Neural cell (in vitro differentiated cells): Measurements from ENCODE around the gene TYW5. TPM values are rescaled to one million over a fixed set of nuclear protein-coding genes. Genes with fewer than 3 reads are reported as not detected.

Experiments
- H2AFZ ChIP-seq: fragments of 200-600, 300-800 bp; sonication (generic), shearing (Covaris generic); 2 replicates; pipeline ENCODE4 v1.6.0; 2014; ENCODE audit warnings: low read depth, mild to moderate bottlenecking, antibody characterized with exemption, low read length, moderate library complexity
- H3F3A ChIP-seq: fragments of 200-600 bp; shearing (Covaris generic); 2 replicates; pipeline ENCODE4 v1.6.1; 2016; ENCODE audit warnings: mild to moderate bottlenecking, moderate library complexity, mixed read lengths, antibody characterized with exemption, low read length; ENCODE audit not compliant: insufficient read depth, poor library complexity, severe bottlenecking
- H3K27ac ChIP-seq: fragments of 200-600, 300-800 bp; sonication (generic), shearing (Covaris generic); 2 replicates; pipeline ENCODE4 v1.5.1; 2014; ENCODE audit warnings: mild to moderate bottlenecking, low read length, moderate library complexity
- H3K27me3 ChIP-seq: fragments of 300-800, 200-600 bp; sonication (generic), shearing (Covaris generic); 2 replicates; pipeline ENCODE4 v1.6.0; 2014; ENCODE audit warnings: mild to moderate bottlenecking, low read depth, low read length, moderate library complexity; ENCODE audit not compliant: insufficient read depth
- H3K36me3 ChIP-seq: fragments of 300-800, 200-600 bp; sonication (generic), shearing (Covaris generic); 2 replicates; pipeline ENCODE4 v1.5.1; 2014; ENCODE audit warnings: mild to moderate bottlenecking, antibody characterized with exemption, low read length, moderate library complexity; ENCODE audit not compliant: insufficient read depth
- H3K4me2 ChIP-seq: fragments of 300-800, 200-600 bp; sonication (generic), shearing (Covaris generic); 2 replicates; pipeline ENCODE4 v1.6.0; 2014; ENCODE audit warnings: mild to moderate bottlenecking, low read length
- H3K4me3 ChIP-seq: fragments of 300-800, 200-600 bp; sonication (generic), shearing (Covaris generic); 2 replicates; pipeline ENCODE4 v1.5.1; 2014; ENCODE audit warnings: mild to moderate bottlenecking, low read length, moderate library complexity
- H3K79me2 ChIP-seq: fragments of 200-600 bp; shearing (Covaris generic); replicated peaks from 2 replicates; pipeline ENCODE4 v1.6.0; 2014; ENCODE audit warnings: mild to moderate bottlenecking, low read length, moderate library complexity; ENCODE audit not compliant: insufficient read depth
- H3K9ac ChIP-seq: fragments of 300-800, 200-600 bp; sonication (generic), shearing (Covaris generic); 2 replicates; pipeline ENCODE4 v1.6.1; 2016; ENCODE audit warnings: mild to moderate bottlenecking, low read length, mixed read lengths
- H3K9me2 ChIP-seq: fragments of 200-600 bp; shearing (Covaris generic); 2 replicates; pipeline ENCODE4 v1.6.1; 2016; ENCODE audit warnings: mild to moderate bottlenecking, low read length, mixed read lengths; ENCODE audit not compliant: insufficient read depth
- H3K9me3 ChIP-seq: fragments of 200-600, 300-800 bp; sonication (generic), shearing (Covaris generic); 2 replicates; pipeline ENCODE4 v1.6.1; 2016; ENCODE audit warnings: mild to moderate bottlenecking, mixed run types, low read length, moderate library complexity, mixed read lengths
- H4K20me1 ChIP-seq: fragments of 200-600 bp; shearing (Covaris generic); 2 replicates; pipeline ENCODE4 v1.6.1; 2016; ENCODE audit warnings: mild to moderate bottlenecking, mixed run types; ENCODE audit not compliant: insufficient read depth
- EP300 ChIP-seq: fragments of 450-650 bp; conservative IDR thresholded peaks from 2 replicates; pipeline ENCODE4 v1.6.1; 2014; ENCODE audit warnings: antibody characterized with exemption, mild to moderate bottlenecking, moderate library complexity; ENCODE audit not compliant: poor library complexity, severe bottlenecking
- EZH2 ChIP-seq: fragments of 200-600, 300-800 bp; shearing (Covaris generic), sonication (generic); IDR thresholded peaks from 2 replicates; pipeline ENCODE4 v1.6.1; 2014; ENCODE audit warnings: antibody characterized with exemption, low read length, borderline replicate concordance, mild to moderate bottlenecking; ENCODE audit not compliant: insufficient read depth, poor library complexity, severe bottlenecking
- MXI1 ChIP-seq: fragments of 450-650 bp; conservative IDR thresholded peaks from 2 replicates; pipeline ENCODE4 v1.6.1; 2014; ENCODE audit warnings: antibody characterized with exemption, mild to moderate bottlenecking; ENCODE audit not compliant: poor library complexity, severe bottlenecking
- POLR2AphosphoS5 ChIP-seq: IDR thresholded peaks from 2 replicates; pipeline ENCODE4 v1.6.1; 2012
- RAD21 ChIP-seq: fragments of 450-650 bp; conservative IDR thresholded peaks from 2 replicates; pipeline ENCODE4 v1.6.1; 2014; ENCODE audit warnings: antibody characterized with exemption, mild to moderate bottlenecking, moderate library complexity
- SMC3 ChIP-seq: fragments of 450-650 bp; conservative IDR thresholded peaks from 2 replicates; pipeline ENCODE4 v1.6.1; 2014; ENCODE audit warnings: antibody characterized with exemption, mild to moderate bottlenecking, moderate library complexity; ENCODE audit not compliant: poor library complexity
- TAF1 ChIP-seq: IDR thresholded peaks from 2 replicates; pipeline ENCODE4 v1.6.1; 2012; ENCODE audit warnings: low read depth
- polyA plus RNA-seq: library from polyadenylated mRNA; depleted of rRNA; stranded (reverse); fragments of >200 nt; gene quantifications from 2 replicates; pipeline ENCODE4 v1.2.3, GENCODE V29; 2014
- TF ChIP-seq, protein P1 (sequence below): fragments of 450-650 bp; IDR thresholded peaks from 2 replicates; pipeline ENCODE4 v1.5.1; 2014; ENCODE audit warnings: antibody characterized with exemption, mild to moderate bottlenecking, moderate library complexity; ENCODE audit not compliant: poor library complexity, severe bottlenecking
- TF ChIP-seq, protein P2 (sequence below): IDR thresholded peaks from 2 replicates; pipeline ENCODE4 v1.6.1; 2012; ENCODE audit warnings: borderline replicate concordance

Gene TYW5
- polyA plus RNA-seq, 1 donor from 2014 or later: 15.2 TPM

DNA sequence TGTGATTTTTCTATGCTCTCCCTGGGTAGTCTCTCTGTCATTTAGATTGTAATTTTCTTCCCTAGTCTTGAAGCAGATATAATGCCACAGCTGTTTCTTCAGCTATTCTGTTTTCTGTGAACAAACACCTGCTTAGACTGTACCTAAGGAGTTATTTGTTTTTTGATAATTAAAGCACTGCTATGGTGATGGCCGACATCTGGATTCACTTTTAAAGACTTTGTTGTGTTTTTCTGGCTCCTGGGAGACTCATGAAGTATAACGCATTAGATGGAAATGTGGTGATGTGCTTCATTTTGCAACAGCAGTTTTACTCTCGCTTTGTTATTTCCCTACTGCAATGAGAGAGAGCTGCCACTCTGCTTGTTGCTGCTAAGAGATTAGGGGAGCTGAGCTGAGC is 59.9 kb downstream of the TYW5 start:
- Histone ChIP-seq H3K79me2 (no peaks in the 10 kb centered on the region), H3K36me3 (no peaks in the 10 kb centered on the region), H4K20me1 (no peaks in the 10 kb centered on the region), H3K4me2 (no peak overlapping the region), H3K9me2 (no peaks in the 10 kb centered on the region), H2AFZ (no peak overlapping the region), H3K27me3 (no peaks in the 10 kb centered on the region), H3K9me3 (no peaks in the 10 kb centered on the region), H3F3A (no peaks in the 10 kb centered on the region), H3K9ac (no peak overlapping the region), H3K4me3 (no peak overlapping the region), H3K27ac (no peak overlapping the region)
- no peak for TF ChIP-seq MXI1
- no peak for TF ChIP-seq EP300
- TF ChIP-seq, protein P1, sequence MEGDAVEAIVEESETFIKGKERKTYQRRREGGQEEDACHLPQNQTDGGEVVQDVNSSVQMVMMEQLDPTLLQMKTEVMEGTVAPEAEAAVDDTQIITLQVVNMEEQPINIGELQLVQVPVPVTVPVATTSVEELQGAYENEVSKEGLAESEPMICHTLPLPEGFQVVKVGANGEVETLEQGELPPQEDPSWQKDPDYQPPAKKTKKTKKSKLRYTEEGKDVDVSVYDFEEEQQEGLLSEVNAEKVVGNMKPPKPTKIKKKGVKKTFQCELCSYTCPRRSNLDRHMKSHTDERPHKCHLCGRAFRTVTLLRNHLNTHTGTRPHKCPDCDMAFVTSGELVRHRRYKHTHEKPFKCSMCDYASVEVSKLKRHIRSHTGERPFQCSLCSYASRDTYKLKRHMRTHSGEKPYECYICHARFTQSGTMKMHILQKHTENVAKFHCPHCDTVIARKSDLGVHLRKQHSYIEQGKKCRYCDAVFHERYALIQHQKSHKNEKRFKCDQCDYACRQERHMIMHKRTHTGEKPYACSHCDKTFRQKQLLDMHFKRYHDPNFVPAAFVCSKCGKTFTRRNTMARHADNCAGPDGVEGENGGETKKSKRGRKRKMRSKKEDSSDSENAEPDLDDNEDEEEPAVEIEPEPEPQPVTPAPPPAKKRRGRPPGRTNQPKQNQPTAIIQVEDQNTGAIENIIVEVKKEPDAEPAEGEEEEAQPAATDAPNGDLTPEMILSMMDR: no peak
- no peak for TF ChIP-seq TAF1
- TF ChIP-seq SMC3: no peak
- TF ChIP-seq, protein P2, sequence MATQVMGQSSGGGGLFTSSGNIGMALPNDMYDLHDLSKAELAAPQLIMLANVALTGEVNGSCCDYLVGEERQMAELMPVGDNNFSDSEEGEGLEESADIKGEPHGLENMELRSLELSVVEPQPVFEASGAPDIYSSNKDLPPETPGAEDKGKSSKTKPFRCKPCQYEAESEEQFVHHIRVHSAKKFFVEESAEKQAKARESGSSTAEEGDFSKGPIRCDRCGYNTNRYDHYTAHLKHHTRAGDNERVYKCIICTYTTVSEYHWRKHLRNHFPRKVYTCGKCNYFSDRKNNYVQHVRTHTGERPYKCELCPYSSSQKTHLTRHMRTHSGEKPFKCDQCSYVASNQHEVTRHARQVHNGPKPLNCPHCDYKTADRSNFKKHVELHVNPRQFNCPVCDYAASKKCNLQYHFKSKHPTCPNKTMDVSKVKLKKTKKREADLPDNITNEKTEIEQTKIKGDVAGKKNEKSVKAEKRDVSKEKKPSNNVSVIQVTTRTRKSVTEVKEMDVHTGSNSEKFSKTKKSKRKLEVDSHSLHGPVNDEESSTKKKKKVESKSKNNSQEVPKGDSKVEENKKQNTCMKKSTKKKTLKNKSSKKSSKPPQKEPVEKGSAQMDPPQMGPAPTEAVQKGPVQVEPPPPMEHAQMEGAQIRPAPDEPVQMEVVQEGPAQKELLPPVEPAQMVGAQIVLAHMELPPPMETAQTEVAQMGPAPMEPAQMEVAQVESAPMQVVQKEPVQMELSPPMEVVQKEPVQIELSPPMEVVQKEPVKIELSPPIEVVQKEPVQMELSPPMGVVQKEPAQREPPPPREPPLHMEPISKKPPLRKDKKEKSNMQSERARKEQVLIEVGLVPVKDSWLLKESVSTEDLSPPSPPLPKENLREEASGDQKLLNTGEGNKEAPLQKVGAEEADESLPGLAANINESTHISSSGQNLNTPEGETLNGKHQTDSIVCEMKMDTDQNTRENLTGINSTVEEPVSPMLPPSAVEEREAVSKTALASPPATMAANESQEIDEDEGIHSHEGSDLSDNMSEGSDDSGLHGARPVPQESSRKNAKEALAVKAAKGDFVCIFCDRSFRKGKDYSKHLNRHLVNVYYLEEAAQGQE: no peak
- TF ChIP-seq RAD21: no peak
- TF ChIP-seq EZH2: no peak
- TF ChIP-seq POLR2AphosphoS5: no peak

DNA sequence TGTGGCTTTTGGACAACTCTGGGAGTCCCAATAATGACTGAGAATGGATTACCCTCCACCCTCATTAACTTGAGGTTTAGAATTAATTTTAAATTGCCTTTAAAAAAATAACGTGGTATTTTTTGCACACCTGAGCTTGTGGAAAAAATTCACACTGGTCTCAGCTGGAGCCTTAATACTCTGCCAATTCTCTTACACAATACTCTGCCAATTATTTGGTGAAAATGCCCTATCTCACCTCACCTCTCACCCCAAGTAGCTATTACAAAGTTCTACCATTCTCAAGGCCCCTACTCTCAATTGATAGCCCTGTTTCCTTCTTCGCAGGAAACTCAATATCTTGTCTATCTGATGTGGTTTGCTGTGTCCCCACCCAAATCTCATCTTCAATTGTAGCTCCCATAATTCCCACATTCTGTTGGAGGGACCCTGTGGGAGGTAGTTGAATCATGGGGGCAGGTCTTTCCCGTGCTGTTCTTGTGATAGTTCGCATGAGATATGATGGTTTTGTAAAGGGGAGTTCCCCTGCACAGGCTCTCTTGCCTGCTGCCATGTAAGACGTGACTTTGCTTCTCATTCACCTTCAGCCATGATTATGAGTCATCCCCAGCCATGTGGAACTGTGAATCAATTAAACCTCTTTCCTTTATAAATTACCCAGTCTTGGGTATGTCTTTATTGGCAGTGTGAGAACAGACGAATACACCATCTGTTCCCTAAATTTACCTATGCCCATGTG is 71.6 kb downstream of the TYW5 start:
- Histone ChIP-seq H3F3A (no peaks in the 10 kb centered on the region), H3K9me2 (no peaks in the 10 kb centered on the region), H4K20me1 (no peaks in the 10 kb centered on the region), H3K9me3 (no peaks in the 10 kb centered on the region), H3K4me3 (no peak overlapping the region), H3K36me3 (no peaks in the 10 kb centered on the region), H3K9ac (no peak overlapping the region), H2AFZ (no peak overlapping the region), H3K27me3 (no peaks in the 10 kb centered on the region), H3K4me2 (no peak overlapping the region), H3K79me2 (no peaks in the 10 kb centered on the region), H3K27ac (no peak overlapping the region)
- no peak for TF ChIP-seq MXI1
- TF ChIP-seq TAF1: no peak
- no peak for TF ChIP-seq EZH2
- TF ChIP-seq, protein P1: no peak
- no peak for TF ChIP-seq EP300
- TF ChIP-seq SMC3: no peak
- no peak for TF ChIP-seq RAD21
- TF ChIP-seq, protein P2: no peak
- no peak for TF ChIP-seq POLR2AphosphoS5
